Activated CD8-positive, alpha-beta memory T cell treated with anti-CD3 and anti-CD28 coated beads for 48 hours (primary cell): ENCODE results near the gene LCAT.
"Not testable (repeated sequence)": the region's sequence is repeated elsewhere in the genome, so short reads cannot be mapped to it uniquely, and the experiment has no call there.

Source experiments
- DNase-seq, 3 experiments: peaks; one replicate each; pipeline ENCODE4 v3.0.0-alpha.2; 2020; ENCODE audit warnings: low read depth in 2 of 3, low spot score in 2 of 3

The LCAT gene

DNA sequence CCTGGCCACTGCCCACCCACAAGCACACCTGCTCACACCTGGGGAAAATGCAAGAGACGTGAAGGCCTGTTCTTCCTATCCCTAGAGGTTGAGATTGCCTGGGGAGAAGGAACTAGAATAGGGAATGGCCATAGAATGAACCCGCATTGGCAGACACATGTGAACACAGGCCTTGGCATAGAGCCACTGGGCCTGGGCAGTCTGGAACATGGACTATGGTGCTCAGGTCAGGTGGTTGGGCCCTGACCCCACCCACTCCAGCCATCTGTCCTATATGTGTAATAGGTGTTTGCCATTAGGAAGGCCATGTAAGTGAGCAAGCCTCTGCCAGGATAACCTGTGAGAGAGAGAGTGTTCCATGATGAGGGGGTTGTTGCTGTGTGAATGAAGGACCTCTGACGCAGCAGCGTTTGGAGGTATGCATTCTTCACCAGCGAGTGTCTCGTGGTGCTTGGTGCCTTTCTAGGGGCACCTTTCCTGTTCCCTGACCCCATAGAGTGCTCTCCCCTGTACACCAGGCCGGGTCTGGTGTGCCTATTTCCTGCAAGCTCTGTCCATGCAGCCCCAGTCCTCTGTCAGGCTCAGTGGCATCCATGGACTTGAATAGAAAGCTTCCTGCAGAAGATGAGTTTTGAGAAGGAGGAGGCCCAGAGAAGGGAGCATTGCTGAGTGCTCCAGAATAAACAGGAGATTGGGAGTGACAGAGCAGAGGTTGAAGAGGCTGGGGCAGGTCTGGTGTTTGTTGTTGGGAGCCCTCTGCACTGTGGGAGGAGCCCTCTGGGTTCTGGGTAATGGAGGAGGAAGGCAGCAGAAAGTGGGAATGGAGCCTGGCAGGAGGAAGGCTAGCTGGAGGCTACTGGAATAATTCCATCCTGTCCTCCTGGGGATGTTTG lies 27.8 kb downstream of the LCAT start:
- DNase-seq = no peak

DNA sequence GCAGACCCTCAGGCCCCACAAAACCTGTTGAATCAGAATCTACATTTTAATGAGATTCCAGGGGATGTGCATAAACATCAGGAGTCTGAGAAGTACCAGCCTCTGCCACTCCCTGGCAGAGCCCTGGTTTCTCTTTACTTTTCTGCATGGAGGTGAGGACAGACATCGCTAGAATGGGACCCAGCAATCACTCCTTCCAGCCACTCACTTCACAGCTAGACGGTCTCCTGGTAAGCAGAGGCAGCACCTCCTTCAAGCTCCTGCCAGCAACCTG lies 28.5 kb downstream of the LCAT start:
- DNase-seq = not testable (repeated sequence)

DNA sequence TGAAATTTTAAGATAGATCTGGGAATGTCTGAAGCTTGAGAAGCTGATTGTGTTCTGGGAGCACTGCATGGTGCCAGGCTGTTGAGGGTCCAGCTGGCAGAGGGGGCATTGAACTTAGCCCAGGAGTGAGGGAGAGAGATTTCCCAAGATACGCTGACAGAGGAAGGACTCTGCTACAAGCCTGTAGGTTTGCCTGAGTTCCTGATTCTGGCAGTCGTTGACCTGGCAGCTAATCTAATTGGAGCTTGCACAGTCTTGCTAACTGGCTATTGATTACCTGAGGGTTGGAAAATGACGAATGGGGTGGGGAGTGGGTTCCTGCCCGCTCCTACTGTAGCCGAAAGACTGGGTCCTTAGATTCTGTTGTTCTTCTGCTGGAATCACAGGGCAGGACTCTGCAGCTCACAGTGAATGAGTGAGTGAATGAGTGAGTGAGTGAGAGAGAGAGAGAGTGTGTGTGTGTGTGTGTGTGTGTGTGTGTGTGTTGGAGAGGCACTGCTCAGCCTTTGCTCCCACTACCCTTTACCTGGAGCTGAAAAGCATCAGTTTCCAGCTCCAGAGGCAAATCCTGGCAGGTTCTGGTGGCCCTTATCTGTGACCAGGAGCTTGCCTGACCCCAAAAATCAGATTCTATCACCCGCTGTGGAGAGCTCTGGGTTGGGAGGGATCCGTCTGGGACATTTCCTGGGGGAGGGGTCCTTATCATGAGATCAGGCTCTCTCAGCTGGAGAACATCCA lies 29.0 kb downstream of the LCAT start:
- DNase-seq = no peak

DNA sequence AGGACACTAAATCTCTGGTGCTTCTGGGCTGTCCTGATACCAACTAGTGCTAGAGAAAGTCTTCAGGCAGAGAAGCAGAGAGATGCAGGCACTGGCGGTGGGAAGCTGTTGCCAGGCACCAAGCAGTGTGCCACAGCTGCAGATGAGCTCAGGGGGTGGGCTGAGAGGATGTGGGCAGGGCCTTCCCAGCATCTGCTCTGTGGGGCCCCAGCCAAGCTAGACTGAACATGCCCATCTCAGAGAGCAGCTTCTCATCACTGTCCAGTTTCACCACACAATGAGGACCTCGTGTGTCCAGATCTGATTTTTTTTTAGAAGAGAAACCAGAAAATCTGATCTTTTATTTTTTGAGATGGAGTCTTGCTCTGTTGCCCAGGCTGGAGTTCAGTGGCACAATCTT lies 33.8 kb downstream of the LCAT start:
- DNase-seq = no peak

DNA sequence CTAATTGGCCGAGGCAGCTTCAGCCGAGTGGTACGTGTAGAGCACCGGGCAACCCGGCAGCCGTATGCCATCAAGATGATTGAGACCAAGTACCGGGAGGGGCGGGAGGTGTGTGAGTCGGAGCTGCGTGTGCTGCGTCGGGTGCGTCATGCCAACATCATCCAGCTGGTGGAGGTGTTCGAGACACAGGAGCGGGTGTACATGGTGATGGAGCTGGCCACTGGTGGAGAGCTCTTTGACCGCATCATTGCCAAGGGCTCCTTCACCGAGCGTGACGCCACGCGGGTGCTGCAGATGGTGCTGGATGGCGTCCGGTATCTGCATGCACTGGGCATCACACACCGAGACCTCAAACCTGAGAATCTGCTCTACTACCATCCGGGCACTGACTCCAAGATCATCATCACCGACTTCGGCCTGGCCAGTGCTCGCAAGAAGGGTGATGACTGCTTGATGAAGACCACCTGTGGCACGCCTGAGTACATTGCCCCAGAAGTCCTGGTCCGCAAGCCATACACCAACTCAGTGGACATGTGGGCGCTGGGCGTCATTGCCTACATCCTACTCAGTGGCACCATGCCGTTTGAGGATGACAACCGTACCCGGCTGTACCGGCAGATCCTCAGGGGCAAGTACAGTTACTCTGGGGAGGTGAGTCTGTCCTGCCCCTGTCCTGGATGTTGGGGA lies 34.7 kb downstream of the LCAT start:
- no peak for DNase-seq

DNA sequence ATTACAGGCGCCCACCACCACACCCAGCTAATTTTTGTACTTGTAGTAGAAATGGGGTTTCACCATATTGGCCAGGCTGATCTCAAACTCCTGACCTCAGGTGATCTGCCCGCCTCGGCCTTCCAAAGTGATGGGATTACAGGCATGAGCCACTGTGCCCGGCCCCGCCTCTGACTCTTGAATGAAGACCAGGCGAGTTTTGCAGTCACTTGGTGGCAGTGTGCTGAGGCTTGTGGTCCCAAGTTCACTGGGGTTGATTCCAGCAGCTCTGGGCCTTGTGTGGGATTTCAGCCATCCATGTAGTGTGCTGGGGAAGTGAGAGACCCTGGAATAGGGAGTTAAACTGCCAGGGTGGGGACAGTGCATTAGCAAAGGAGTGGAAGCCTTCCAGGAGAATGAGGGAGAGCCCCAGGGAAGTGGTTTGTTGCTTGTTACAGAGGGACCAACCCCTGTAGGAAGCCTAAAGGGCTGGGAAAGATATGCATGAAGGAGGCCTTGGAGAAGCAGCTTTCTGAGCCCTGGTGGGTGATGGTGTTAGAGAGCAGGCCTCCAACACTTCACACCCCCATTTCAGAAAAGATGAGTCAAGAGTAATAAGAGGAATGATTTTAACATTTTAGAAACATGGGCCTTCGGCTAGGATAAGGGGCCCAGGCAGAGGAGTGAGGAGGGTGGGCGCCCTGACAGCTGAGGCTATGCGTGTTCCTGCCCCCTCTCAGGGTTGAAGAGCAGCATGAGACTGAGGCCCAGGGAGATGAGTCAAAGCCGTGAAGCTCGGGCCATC lies 36.3 kb downstream of the LCAT start:
- no peak for DNase-seq

DNA sequence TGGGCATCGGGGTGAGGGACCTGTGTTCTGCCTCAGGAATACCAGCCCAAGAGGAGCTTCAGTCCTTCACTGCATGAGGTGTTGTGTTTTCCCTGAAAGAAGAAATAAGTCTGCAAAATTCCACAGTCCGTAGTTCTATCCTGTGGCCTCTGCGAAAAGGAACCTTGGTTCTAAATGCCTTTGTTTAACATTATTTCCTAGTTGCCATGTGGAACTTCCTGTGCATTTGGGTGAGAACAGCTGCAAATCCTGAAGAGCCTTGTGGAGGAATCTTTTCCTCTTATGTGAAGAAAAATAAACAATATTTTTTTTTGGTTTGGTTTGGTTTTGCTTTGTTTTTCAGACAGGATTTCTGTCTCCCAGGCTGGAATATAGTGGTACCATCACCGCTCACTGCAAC lies 41.1 kb downstream of the LCAT start:
- no peak for DNase-seq

DNA sequence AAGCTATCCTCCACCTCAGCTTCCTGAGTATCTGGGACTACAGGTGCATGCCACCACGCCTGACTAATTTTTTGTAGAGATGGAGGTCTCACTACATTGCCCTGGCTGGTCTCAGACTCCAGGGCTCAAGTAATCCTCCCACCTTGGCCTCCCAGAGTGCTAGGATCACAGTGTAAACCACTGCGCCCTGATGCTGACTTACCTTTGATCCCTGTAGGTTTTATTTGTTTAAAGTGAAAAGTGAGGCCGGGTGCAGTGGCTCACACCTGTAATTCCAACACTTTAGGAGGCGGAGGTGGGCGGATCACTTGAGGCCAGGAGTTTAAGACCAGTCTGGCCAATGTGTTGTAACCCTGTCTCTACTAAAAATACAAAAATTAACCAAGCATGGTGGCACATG lies 42.2 kb downstream of the LCAT start:
- no peak for DNase-seq

DNA sequence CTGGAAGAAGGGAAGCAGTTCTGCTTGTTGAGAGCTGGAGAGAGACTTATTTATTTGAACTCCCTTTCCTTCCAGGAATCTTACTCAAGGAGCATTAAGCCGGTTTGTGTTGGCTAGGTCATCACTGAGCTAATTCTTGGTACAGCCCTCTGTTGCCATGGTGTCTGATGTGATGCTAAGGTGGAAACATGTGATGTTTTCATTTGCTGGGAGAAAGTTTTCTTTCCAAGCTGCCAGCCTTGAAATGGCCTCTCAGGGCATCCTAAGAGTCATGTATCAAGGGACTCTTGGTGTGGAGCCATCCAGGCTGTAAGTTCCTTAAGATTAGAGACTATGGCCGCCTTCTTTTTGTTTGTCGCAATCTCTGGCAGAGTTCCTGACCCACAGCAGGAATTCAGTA lies 46.7 kb downstream of the LCAT start:
- DNase-seq = no peak

DNA sequence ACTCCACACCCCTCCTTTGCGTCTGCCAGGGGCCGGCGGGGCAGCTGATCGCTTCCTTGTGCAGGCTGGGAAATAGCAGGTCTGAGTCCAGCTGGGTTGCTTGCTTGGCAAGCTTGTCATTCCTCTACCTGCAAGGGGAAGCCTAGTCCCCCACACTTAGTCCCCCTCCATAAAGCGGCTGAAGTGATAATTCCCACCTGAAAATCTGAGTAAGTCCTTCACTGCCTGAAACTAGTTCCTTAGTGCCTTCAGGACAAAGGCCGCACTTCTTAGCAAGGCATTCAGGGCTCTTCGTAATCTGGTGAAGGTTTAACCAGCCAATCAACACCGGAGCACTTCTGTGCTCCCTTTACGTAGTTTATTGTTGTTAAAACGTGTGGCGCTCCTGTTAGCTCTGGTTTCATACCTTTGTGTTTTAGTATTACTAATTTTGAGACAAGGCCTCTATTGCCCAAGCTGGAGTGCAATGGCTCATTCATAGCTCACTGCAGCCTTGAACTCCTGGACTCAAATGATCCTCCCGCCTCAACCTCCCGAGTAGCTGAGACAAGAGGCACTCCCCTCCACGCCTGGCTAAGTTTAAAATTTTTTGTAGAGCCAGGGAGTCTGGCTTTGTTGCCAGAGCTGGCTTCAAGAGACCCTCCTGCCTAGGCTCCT lies 50.0 kb downstream of the LCAT start:
- DNase-seq = no peak

DNA sequence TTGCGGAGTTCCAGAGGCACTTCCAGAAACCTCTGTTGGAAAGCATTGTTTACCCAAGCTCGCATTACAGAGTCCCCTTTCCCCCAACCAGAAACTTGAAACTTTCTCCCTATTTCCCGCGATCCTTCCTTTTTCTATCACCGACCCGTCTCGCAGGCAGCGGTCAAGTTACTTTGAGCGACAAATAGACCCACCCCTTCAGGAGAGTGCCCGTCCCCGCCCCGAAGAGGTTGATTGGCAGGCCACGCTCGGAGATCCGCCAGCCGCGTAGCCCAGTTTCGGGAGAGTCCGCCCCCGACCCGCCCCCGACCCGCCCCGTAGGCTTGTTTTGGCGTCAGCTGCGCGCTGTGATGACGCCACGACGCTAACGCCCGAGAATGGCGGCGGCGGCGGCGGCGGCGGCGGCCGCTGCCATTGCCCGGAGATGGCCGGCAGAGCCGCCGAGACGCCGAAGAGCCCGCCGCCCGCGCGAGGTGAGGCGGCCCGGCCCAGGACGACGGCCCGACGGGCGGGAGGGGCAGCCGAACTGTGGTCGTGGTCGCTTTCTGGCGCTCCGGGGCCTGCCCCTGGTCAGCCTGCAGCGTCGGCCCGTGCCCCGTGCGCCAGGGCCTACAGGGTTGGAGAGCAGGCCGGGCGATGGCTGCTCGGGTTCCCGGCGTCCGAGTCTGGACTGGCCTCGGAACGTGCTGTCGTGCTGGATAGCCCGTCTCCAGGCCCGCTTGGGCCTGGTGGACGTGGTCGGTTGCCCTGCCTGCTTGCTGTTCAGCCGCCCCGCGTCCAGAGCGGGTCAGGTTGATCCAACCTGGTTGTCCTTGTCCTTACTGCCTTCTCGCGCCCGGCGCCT lies 50.8 kb downstream of the LCAT start, which contains the start of gene PSKH1:
Gene PSKH1, plus strand, starts transcription at position 356 of the 844 bp plus-strand sequence. CDS start 15,496 bp downstream, outside the sequence.
- peak; percentile 70 to 89 (median 89) for DNase-seq

DNA sequence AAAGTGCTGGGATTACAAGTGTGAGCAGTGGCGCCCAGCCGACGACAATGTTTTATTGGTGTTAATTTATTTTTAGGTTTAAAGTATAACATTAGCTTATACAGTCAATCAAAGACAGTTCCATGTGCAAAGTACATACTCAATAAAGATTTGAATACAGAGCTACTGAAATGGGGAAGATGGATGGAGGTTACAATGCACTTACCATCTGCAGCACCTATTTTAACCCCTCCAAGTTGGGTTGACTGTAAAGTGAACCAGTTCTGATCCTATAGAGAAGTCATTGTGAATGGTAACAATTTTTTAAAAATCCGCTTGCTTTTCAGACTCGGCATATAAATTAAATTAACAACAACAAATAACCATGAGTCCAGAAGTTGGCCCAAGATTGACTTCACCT lies 51.5 kb downstream of the LCAT start:
- no peak for DNase-seq
